ENCODE data around the gene PHB1.
"Not testable (repeated sequence)": the region's sequence is repeated elsewhere in the genome, so short reads cannot be mapped to it uniquely, and the experiment has no call there.

Gene PHB1

GRCh38 chr17:49422714-49423113 is 8.0 kb upstream of the PHB1 start:
- no peak overlapping the region for H3K4me3 ChIP-seq (ENCODE audit: low read depth, low read length, poor library complexity, severe bottlenecking)
- no peak overlapping the region for H2AFZ ChIP-seq (ENCODE audit: low read length)

GRCh38 chr17:49419761-49420160 is 5.1 kb upstream of the PHB1 start:
- not testable (repeated sequence) for H3K4me3 ChIP-seq (ENCODE audit: low read depth, low read length, poor library complexity, severe bottlenecking); H3K9me3 ChIP-seq (ENCODE audit: low read length); H3K79me2 ChIP-seq (ENCODE audit: insufficient read depth, low read length); H3K36me3 ChIP-seq (ENCODE audit: insufficient read depth, low read length); H3K4me2 ChIP-seq (ENCODE audit: low read length); H2AFZ ChIP-seq (ENCODE audit: low read length); H3K9ac ChIP-seq (ENCODE audit: low read length); H3K27ac ChIP-seq (ENCODE audit: low read depth, low read length, poor library complexity, severe bottlenecking); H3K27me3 ChIP-seq (ENCODE audit: insufficient read depth, low read length); H3K4me1 ChIP-seq (ENCODE audit: insufficient read depth, low read length, severe bottlenecking); H3F3A ChIP-seq (ENCODE audit: insufficient read depth, low read length); H4K20me1 ChIP-seq (ENCODE audit: insufficient read depth, low read length); H3K9me2 ChIP-seq (ENCODE audit: low read depth, low read length)

More at GRCh38 chr17:49422714-49423113, 8.0 kb upstream of the PHB1 start:
- Histone ChIP-seq H3K9me3 (ENCODE audit: low read length) (peaks cover 6% of the 10 kb centered on the region; the same call in 1 of the 2 replicates), H3K4me2 (ENCODE audit: low read length) (no peak overlapping the region), H3F3A (ENCODE audit: insufficient read depth, low read length) (no peaks in the 10 kb centered on the region), H3K9me2 (ENCODE audit: low read depth, low read length) (no peaks in the 10 kb centered on the region), H4K20me1 (ENCODE audit: insufficient read depth, low read length) (no peaks in the 10 kb centered on the region), H3K27ac (ENCODE audit: low read depth, low read length, poor library complexity, severe bottlenecking) (no peak overlapping the region), H3K4me1 (ENCODE audit: insufficient read depth, low read length, severe bottlenecking) (no peaks in the 10 kb centered on the region), H3K27me3 (ENCODE audit: insufficient read depth, low read length) (no peaks in the 10 kb centered on the region), H3K9ac (ENCODE audit: low read length) (no peak overlapping the region), H3K79me2 (ENCODE audit: insufficient read depth, low read length) (no peaks in the 10 kb centered on the region), H3K36me3 (ENCODE audit: insufficient read depth, low read length) (no peaks in the 10 kb centered on the region)
- TF ChIP-seq EZH2 (IDR thresholded peaks at IDR 0.05; ENCODE audit: borderline replicate concordance, low read length): no peak
- no peak for TF ChIP-seq CTCF (IDR thresholded peaks at IDR 0.05; ENCODE audit: low read length)

GRCh38 chr17:49418754-49419740 is 4.4 kb upstream of the PHB1 start:
- not testable (repeated sequence) for H3F3A ChIP-seq (ENCODE audit: insufficient read depth, low read length); H2AFZ ChIP-seq (ENCODE audit: low read length); H3K4me3 ChIP-seq (ENCODE audit: low read depth, low read length, poor library complexity, severe bottlenecking); H3K4me2 ChIP-seq (ENCODE audit: low read length); H3K79me2 ChIP-seq (ENCODE audit: insufficient read depth, low read length); H3K9ac ChIP-seq (ENCODE audit: low read length); H3K4me1 ChIP-seq (ENCODE audit: insufficient read depth, low read length, severe bottlenecking); H3K27ac ChIP-seq (ENCODE audit: low read depth, low read length, poor library complexity, severe bottlenecking); H3K27me3 ChIP-seq (ENCODE audit: insufficient read depth, low read length); H4K20me1 ChIP-seq (ENCODE audit: insufficient read depth, low read length); H3K9me2 ChIP-seq (ENCODE audit: low read depth, low read length); H3K36me3 ChIP-seq (ENCODE audit: insufficient read depth, low read length); H3K9me3 ChIP-seq (ENCODE audit: low read length)

GRCh38 chr17:49414271-49414621 is 436 bp downstream of the PHB1 start:
- Histone ChIP-seq H3K9me3 (ENCODE audit: low read length) (no peaks in the 10 kb centered on the region), H2AFZ (ENCODE audit: low read length) (no peak overlapping the region), H4K20me1 (ENCODE audit: insufficient read depth, low read length) (no peaks in the 10 kb centered on the region), H3K4me3 (ENCODE audit: low read depth, low read length, poor library complexity, severe bottlenecking) (peak overlapping the region; percentile 78), H3K9me2 (ENCODE audit: low read depth, low read length) (no peaks in the 10 kb centered on the region), H3K4me1 (ENCODE audit: insufficient read depth, low read length, severe bottlenecking) (peaks cover 15% of the 10 kb centered on the region), H3K4me2 (ENCODE audit: low read length) (peak overlapping the region; percentile 81), H3K27me3 (ENCODE audit: insufficient read depth, low read length) (no peaks in the 10 kb centered on the region), H3K79me2 (ENCODE audit: insufficient read depth, low read length) (peaks cover 8% of the 10 kb centered on the region; the same call in 1 of the 2 replicates), H3K36me3 (ENCODE audit: insufficient read depth, low read length) (peaks cover 39% of the 10 kb centered on the region), H3K9ac (ENCODE audit: low read length) (peak overlapping the region; percentile 76), H3K27ac (ENCODE audit: low read depth, low read length, poor library complexity, severe bottlenecking) (no peak overlapping the region), H3F3A (ENCODE audit: insufficient read depth, low read length) (no peaks in the 10 kb centered on the region)
- TF ChIP-seq CTCF (IDR thresholded peaks at IDR 0.05; ENCODE audit: low read length): no peak
- TF ChIP-seq EZH2 (IDR thresholded peaks at IDR 0.05; ENCODE audit: borderline replicate concordance, low read length): no peak
